OCI-LY1 (cell line): ENCODE data around the gene RC3H1.

Source experiments
- H2AFZ ChIP-seq: fragments of 200-600 bp; sonication (generic), shearing (Covaris generic); 2 replicates; pipeline ENCODE4 v1.6.0; 2014; ENCODE audit warnings: antibody characterized with exemption, mild to moderate bottlenecking, low read length
- H3F3A ChIP-seq: fragments of 200-600 bp; sonication (generic), shearing (Covaris generic); 2 replicates; pipeline ENCODE4 v1.6.0; 2014; ENCODE audit warnings: mild to moderate bottlenecking, antibody characterized with exemption, low read length, moderate library complexity; ENCODE audit not compliant: insufficient read depth
- H3K27ac ChIP-seq: fragments of 200-600 bp; sonication (generic); 2 replicates; pipeline ENCODE4 v1.5.1; 2014; ENCODE audit warnings: low read length, mixed run types, mild to moderate bottlenecking, low read depth; ENCODE audit not compliant: poor library complexity, severe bottlenecking
- H3K27me3 ChIP-seq: fragments of 200-600 bp; sonication (generic); 2 replicates; pipeline ENCODE4 v1.6.0; 2014; ENCODE audit warnings: antibody characterized with exemption, mild to moderate bottlenecking, low read length, moderate library complexity; ENCODE audit not compliant: insufficient read depth
- H3K36me3 ChIP-seq: fragments of 200-600 bp; sonication (generic); 2 replicates; pipeline ENCODE4 v1.6.1; 2014; ENCODE audit warnings: mild to moderate bottlenecking, antibody characterized with exemption, low read length, moderate library complexity, mixed read lengths; ENCODE audit not compliant: insufficient read depth
- H3K4me1 ChIP-seq: fragments of 200-600 bp; sonication (generic); 2 replicates; pipeline ENCODE4 v1.5.1; 2014; ENCODE audit warnings: mild to moderate bottlenecking, low read length, moderate library complexity; ENCODE audit not compliant: insufficient read depth, severe bottlenecking
- H3K4me2 ChIP-seq: fragments of 200-600 bp; sonication (generic), shearing (Covaris generic); 2 replicates; pipeline ENCODE4 v1.6.1; 2014; ENCODE audit warnings: low read length
- H3K4me3 ChIP-seq: fragments of 200-600 bp; sonication (generic); 2 replicates; pipeline ENCODE4 v1.5.1; 2014; ENCODE audit warnings: low read length, low read depth, mild to moderate bottlenecking, mixed read lengths; ENCODE audit not compliant: poor library complexity, severe bottlenecking
- H3K79me2 ChIP-seq: fragments of 200-600 bp; shearing (Covaris generic); 2 replicates; pipeline ENCODE4 v1.6.1; 2016; ENCODE audit warnings: mixed run types, low read length, mixed read lengths; ENCODE audit not compliant: insufficient read depth
- H3K9ac ChIP-seq: fragments of 200-600 bp; sonication (generic), shearing (Covaris generic); 2 replicates; pipeline ENCODE4 v1.6.1; 2014; ENCODE audit warnings: mild to moderate bottlenecking, low read length, mixed read lengths
- H3K9me2 ChIP-seq: fragments of 200-600 bp; sonication (generic), shearing (Covaris generic); 2 replicates; pipeline ENCODE4 v1.6.1; 2014; ENCODE audit warnings: low read depth, mild to moderate bottlenecking, low read length, mixed read lengths
- H3K9me3 ChIP-seq: fragments of 200-600 bp; shearing (Covaris generic); 2 replicates; pipeline ENCODE4 v1.6.1; 2014; ENCODE audit warnings: low read length, mixed read lengths
- H4K20me1 ChIP-seq: fragments of 200-600 bp; sonication (generic), shearing (Covaris generic); 2 replicates; pipeline ENCODE4 v1.6.0; 2016; ENCODE audit warnings: mild to moderate bottlenecking, low read length; ENCODE audit not compliant: insufficient read depth
- CTCF ChIP-seq: fragments of 200-600 bp; sonication (generic), shearing (Covaris generic); IDR thresholded peaks from 2 replicates; pipeline ENCODE4 v1.5.1; 2017; ENCODE audit warnings: mild to moderate bottlenecking, antibody characterized with exemption, low read length, moderate library complexity, mixed read lengths
- EZH2 ChIP-seq: fragments of 200-600 bp; sonication (generic), shearing (Covaris generic); IDR thresholded peaks from 2 replicates; pipeline ENCODE4 v1.8.0; 2017; ENCODE audit warnings: borderline replicate concordance, mixed run types, mild to moderate bottlenecking, antibody characterized with exemption, low read length, moderate library complexity, mixed read lengths

Gene RC3H1

GRCh38 chr1:174022080-174022975, at the start of gene RC3H1:
Gene RC3H1 (minus strand): TSS chr1:174022357. CDS start chr1:173992985, 29,372 bp downstream.
- Histone ChIP-seq H3K27me3 (no peaks in the 10 kb centered on the region), H3K9me2 (no peaks in the 10 kb centered on the region), H3K9ac (peak within 1 kb of the TSS; percentile 82), H3K4me1 (peaks cover 51% of the 10 kb centered on the region), H4K20me1 (no peaks in the 10 kb centered on the region), H3K79me2 (peaks cover 44% of the 10 kb centered on the region), H3K27ac (peak within 1 kb of the TSS; percentile 63), H3K9me3 (no peaks in the 10 kb centered on the region), H3K4me2 (peak within 1 kb of the TSS; percentile 99), H2AFZ (peak within 1 kb of the TSS; percentile 50), H3K4me3 (peak within 1 kb of the TSS; percentile 93), H3F3A (no peaks in the 10 kb centered on the region), H3K36me3 (peaks cover 4% of the 10 kb centered on the region; the same call in 1 of the 2 replicates)
- TF ChIP-seq CTCF (no peak), EZH2 (no peak)

- H3K36me3 ChIP-seq = no peaks in the 10 kb centered on the region
- no peak overlapping the region for H3K9ac ChIP-seq
- no peaks in the 10 kb centered on the region for H3K4me1 ChIP-seq
- no peak overlapping the region for H2AFZ ChIP-seq
- H4K20me1 ChIP-seq = no peaks in the 10 kb centered on the region
- no peaks in the 10 kb centered on the region for H3K27me3 ChIP-seq
- no peaks in the 10 kb centered on the region for H3K9me3 ChIP-seq
- TF ChIP-seq CTCF (no peak), EZH2 (no peak)
- H3K9me2 ChIP-seq = no peaks in the 10 kb centered on the region
- H3K27ac ChIP-seq = no peak overlapping the region
- no peak overlapping the region for H3K4me2 ChIP-seq
- no peak overlapping the region for H3K4me3 ChIP-seq
- no peaks in the 10 kb centered on the region for H3K79me2 ChIP-seq
- H3F3A ChIP-seq = no peaks in the 10 kb centered on the region
These were observed 48.5 kb upstream of the RC3H1 start for GRCh38 chr1:174070614-174071013.

- Histone ChIP-seq H3K4me3 (no peak overlapping the region), H3K4me2 (no peak overlapping the region), H3F3A (no peaks in the 10 kb centered on the region), H3K9ac (no peak overlapping the region), H3K9me3 (no peaks in the 10 kb centered on the region), H3K27me3 (no peaks in the 10 kb centered on the region), H3K27ac (no peak overlapping the region), H3K4me1 (no peaks in the 10 kb centered on the region), H3K9me2 (no peaks in the 10 kb centered on the region), H3K79me2 (no peaks in the 10 kb centered on the region), H3K36me3 (no peaks in the 10 kb centered on the region), H2AFZ (no peak overlapping the region), H4K20me1 (no peaks in the 10 kb centered on the region)
- TF ChIP-seq CTCF (no peak), EZH2 (no peak)
These were observed 45.8 kb upstream of the RC3H1 start for GRCh38 chr1:174068000-174068399.
